Bronchial epithelial cell (primary cell): ENCODE measurements around the gene ENPP1. TPM values are rescaled to one million over a fixed set of nuclear protein-coding genes. Genes with fewer than 3 reads are reported as not detected.

Experiments used
- DNase-seq: peaks from one replicate; pipeline ENCODE4 v3.0.0-alpha.2; 2010; ENCODE audit warnings: low read depth
- FAIRE-seq: peaks from 2 replicates; lab custom pipeline; 2011; peaks lifted over from hg19 to GRCh38; lab: Jason Lieb, UNC
- H3K27me3 ChIP-seq: 2 replicates; pipeline ENCODE4 v1.5.1; 2011; ENCODE audit warnings: low read length; ENCODE audit not compliant: control insufficient read depth, insufficient read depth
- H3K36me3 ChIP-seq: 2 replicates; pipeline ENCODE4 v1.5.1; 2011; ENCODE audit warnings: low read length; ENCODE audit not compliant: control insufficient read depth, insufficient read depth
- H3K4me3 ChIP-seq: 2 replicates; pipeline ENCODE4 v1.5.1; 2011; ENCODE audit warnings: mild to moderate bottlenecking, low read depth, low read length, control low read depth
- CTCF ChIP-seq: IDR thresholded peaks from 2 replicates; pipeline ENCODE4 v1.5.1; 2011; ENCODE audit warnings: mild to moderate bottlenecking, moderate library complexity, low read length, control low read depth, inconsistent platforms; ENCODE audit not compliant: insufficient read depth, severe bottlenecking
- total RNA-seq: library from RNA; depleted of rRNA; stranded (reverse); fragments of >200 nt; gene quantifications from 2 replicates; pipeline ENCODE4 v1.2.1, GENCODE V29; 2014

ENPP1 gene
- total RNA-seq, 1 donor from 2014 or later: under 0.01 TPM

- no peak for TF ChIP-seq CTCF
- FAIRE-seq (no peak), DNase-seq (no peak)
- H3K36me3 ChIP-seq: no peaks in the 10 kb centered on the region
- H3K4me3 ChIP-seq: no peak overlapping the region
- no peaks in the 10 kb centered on the region for H3K27me3 ChIP-seq
Measured at GRCh38 chr6:131875647-131876046, 67.8 kb downstream of the ENPP1 start.

- no peak for FAIRE-seq
- no peak for DNase-seq
- TF ChIP-seq CTCF: no peak
- Histone ChIP-seq H3K4me3 (no peak overlapping the region), H3K36me3 (no peaks in the 10 kb centered on the region), H3K27me3 (no peaks in the 10 kb centered on the region)
Measured at GRCh38 chr6:131876545-131876944, 68.7 kb downstream of the ENPP1 start.

- Histone ChIP-seq H3K27me3 (no peaks in the 10 kb centered on the region), H3K36me3 (no peaks in the 10 kb centered on the region), H3K4me3 (no peak overlapping the region)
- TF ChIP-seq CTCF: no peak
- peak; percentile 16 for DNase-seq
- no peak for FAIRE-seq
Measured at GRCh38 chr6:131877999-131878789, 70.4 kb downstream of the ENPP1 start.

GRCh38 chr6:131883016-131883415, 75.2 kb downstream of the ENPP1 start:
- Histone ChIP-seq H3K4me3 (no peak overlapping the region), H3K27me3 (no peaks in the 10 kb centered on the region), H3K36me3 (no peaks in the 10 kb centered on the region)
- TF ChIP-seq CTCF: no peak
- DNase-seq (no peak), FAIRE-seq (no peak)

- DNase-seq (no peak), FAIRE-seq (no peak)
- Histone ChIP-seq H3K27me3 (no peaks in the 10 kb centered on the region), H3K36me3 (no peaks in the 10 kb centered on the region), H3K4me3 (no peak overlapping the region)
- no peak for TF ChIP-seq CTCF
Measured at GRCh38 chr6:131885237-131885636, 77.4 kb downstream of the ENPP1 start.

GRCh38 chr6:131886517-131886916, 78.7 kb downstream of the ENPP1 start:
- no peak overlapping the region for H3K4me3 ChIP-seq
- TF ChIP-seq CTCF: no peak
- no peaks in the 10 kb centered on the region for H3K27me3 ChIP-seq
- no peak for FAIRE-seq
- H3K36me3 ChIP-seq: no peaks in the 10 kb centered on the region
- no peak for DNase-seq
